NCI-H128 (cell line): ENCODE measurements around the gene SLC35E4.

Experiments used
- DNase-seq: peaks from one replicate; lab custom pipeline; 2025; ENCODE audit not compliant: unreplicated experiment; lab: John Stamatoyannopoulos, UW

Gene SLC35E4

DNA sequence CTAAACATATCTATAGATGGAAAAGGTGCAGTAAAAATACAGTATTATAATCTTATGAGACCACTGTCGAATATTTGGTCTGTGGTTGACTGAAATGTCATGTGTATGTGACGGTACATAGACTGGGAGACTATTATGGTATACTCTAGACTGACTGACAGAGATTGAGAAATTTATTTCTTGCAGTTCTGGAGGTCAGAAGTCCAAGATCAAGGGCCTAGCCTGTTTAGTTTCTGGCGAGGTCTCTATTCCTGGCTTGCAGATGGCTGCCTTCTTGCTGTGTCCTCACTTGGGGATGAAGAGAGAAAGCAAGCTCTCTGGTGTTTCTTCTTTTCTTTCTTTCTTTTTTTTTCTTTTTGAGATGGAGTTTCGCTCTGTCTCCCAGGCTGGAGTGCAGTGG lies 51.8 kb downstream of the SLC35E4 start:
- DNase-seq: no peak

DNA sequence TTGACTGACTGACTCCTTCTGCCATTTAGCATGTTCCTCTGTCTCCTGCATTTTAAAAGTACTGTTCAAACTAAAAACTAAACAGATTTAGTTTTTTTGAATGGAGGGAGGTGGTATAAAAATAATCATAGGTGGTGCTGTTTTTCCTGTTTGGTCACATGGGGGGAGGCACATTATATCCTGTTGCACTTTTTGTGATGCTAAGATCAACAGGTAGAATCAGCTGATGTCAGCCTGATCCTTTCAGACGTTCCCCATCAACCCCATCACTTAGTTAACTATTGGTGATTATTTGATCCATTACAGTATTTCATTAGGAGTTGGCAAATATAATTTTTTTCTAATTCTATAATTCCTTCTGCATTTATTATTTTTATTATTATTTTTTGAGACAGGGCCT lies 54.0 kb downstream of the SLC35E4 start:
- DNase-seq: no peak

DNA sequence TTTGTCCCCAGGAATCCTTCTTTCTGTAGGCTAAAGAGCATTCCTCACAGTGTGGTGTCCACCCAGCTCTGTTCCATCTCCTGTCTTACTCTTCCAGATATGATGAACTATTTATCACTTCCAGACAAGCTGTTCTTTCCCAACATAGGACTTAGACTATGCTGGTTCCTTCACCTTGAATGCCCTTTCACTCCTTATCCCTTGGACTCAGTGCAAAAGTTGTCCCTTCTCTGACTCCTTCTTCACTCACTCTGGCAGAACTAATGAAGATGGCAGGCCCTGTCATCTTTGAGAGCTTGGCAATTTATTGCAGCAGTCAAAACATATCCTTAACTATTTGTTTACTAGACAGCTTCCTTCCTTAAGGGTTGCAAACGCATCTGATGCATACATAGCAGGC lies 55.6 kb downstream of the SLC35E4 start:
- no peak for DNase-seq

DNA sequence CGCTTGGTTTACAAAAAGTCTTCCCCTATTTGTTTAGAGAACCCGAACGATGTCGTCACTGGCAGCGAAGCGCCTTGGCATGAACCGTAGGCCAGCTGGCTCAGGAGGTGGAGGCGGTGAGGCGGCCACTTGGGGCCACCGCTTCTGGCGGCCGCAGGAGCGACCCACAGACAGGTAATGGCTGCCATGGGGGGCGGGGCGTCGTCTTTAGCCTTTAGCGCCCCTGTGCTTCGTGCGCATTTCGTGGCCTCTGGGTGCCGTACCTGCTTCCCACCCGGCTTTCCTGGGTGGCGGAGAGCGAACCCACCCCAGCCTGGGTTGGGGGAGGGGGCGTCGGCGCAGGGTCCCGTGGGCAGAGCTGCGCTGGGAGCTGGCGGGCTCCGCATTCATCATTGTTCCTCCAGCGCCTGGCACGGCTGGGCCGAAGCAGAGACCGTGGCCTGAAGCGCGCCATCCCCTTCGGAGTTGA lies 58.6 kb downstream of the SLC35E4 start:
- peak; percentile 36 for DNase-seq

DNA sequence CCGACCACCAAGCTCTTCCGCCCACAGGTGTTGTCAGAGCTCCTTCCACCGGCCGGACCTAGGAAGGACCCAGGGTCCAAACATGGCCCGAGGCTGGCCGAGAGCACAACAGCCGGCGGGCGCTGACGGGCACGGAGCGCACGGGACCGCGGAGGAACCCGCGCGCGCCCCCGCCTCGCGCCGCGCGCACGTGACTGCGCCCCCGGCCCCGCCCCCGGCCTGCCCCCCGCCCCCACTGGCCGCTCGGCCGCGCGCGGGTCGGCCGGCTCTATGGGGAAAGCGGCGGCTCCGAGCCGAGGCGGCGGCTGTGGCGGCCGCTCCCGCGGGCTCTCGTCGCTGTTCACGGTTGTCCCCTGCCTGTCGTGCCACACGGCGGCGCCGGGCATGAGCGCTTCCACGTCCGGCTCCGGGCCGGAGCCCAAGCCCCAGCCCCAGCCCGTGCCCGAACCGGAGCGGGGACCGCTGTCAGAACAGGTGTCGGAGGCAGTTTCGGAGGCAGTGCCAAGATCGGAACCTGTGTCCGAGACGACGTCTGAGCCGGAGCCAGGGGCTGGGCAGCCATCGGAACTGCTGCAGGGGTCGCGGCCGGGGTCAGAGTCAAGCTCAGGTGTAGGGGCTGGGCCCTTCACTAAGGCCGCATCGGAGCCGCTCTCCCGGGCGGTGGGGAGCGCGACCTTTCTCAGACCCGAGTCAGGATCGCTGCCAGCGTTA lies 59.2 kb downstream of the SLC35E4 start, which contains the start of gene OSBP2:
Gene OSBP2, plus strand, starts transcription at position 235 of the 711 bp plus-strand sequence. Its CDS starts 36 bp downstream, at position 271.
- peak; percentile 7 for DNase-seq

DNA sequence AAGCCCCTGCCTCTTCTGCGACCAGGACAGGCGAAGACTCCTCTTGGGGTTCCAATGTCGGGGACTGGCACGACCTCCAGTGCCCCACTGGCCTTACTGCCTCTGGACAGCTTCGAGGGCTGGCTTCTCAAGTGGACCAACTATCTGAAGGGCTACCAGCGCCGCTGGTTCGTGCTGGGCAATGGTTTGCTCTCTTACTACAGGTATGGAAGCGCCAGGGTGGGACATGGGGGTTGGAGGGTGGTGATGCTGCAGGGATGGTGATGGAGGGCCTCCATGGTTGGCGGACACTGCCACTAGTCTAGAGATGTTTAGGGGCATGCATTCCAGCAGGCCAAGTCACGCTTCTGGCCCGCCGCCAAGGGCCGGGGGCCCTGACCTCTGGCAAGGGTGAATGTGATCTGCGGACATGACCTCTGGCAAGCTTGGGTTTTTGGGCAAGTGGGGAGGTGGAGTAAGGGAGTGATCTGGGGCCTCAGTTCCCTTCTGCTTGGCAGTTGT lies 59.8 kb downstream of the SLC35E4 start:
- DNase-seq: no peak

DNA sequence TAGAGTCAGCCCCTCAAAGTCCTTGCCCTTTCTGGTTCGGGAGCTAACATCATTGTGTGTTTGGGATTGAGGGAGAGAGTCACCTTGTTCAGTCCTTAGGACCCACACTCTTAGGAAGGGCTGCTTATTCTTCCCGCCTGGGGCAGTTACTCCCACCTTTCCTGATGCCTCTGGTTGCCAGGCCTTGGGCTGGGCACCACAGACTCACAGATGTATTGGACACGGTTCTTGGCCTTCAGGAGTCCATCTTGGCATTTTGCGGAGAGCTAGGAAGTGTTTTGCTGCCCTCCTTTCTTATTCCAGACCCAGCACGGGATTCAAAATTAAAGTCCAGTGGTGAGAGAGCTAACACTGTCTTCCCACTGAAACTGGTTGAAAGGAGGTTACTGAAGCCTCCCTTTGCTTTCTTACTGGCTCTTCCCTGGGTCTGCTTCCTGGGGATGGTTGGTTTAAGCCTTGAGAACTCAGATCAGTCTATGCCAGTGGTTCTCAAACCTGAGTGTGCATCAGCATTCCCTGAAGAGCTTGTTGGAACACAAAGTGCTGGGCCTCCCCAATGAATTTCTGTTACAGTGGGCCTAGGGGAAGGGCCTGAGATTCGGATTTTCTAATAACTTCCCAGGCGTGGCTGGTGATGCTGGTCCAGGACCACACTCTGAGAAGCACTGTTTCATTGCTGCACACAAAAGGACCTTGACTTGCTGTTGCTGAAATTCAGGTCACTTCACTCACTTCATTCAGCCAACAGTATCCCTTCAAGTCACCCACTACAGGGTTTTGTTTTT lies 60.5 kb downstream of the SLC35E4 start:
- DNase-seq: no peak
